Esophagus squamous epithelium (tissue), 5 donors: ENCODE data around the gene TRAPPC4. TPM values are rescaled to one million over a fixed set of nuclear protein-coding genes. Genes with fewer than 3 reads are reported as not detected.
"Not testable (repeated sequence)": the region's sequence is repeated elsewhere in the genome, so short reads cannot be mapped to it uniquely, and the experiment has no call there.

Source experiments
- DNase-seq: peaks from one replicate; lab custom pipeline; 2025; lab: John Stamatoyannopoulos, UW
- H3K27ac ChIP-seq, 4 donors: fragments of 200-600 bp; sonication (generic); one replicate each; pipeline ENCODE4 v1.5.1; 2016 to 2019; ENCODE audit warnings: mild to moderate bottlenecking in 1 of 4
- H3K27me3 ChIP-seq, 4 donors: fragments of 200-600 bp; sonication (generic); 1 replicate in 3 of 4; 2 replicates in 1 of 4; pipeline versions ENCODE4 v1.5.1 to v1.6.0; 2017 to 2021; ENCODE audit warnings: antibody characterized with exemption in 1 of 4
- H3K36me3 ChIP-seq, 3 donors: fragments of 200-600 bp; sonication (generic); one replicate each; pipeline ENCODE4 v1.5.1; 2016 to 2019
- H3K4me1 ChIP-seq, 3 donors: fragments of 200-600 bp; sonication (generic); one replicate each; pipeline ENCODE4 v1.5.1; 2017 to 2019
- H3K4me3 ChIP-seq, 4 donors: fragments of 200-600 bp; sonication (generic); 1 replicate in 3 of 4; 2 replicates in 1 of 4; pipeline ENCODE4 v1.5.1; 2016 to 2019; ENCODE audit warnings: mild to moderate bottlenecking in 2 of 4, moderate library complexity in 1 of 4
- H3K9me3 ChIP-seq, 3 donors: fragments of 200-600 bp; sonication (generic); one replicate each; pipeline ENCODE4 v1.5.1; 2016 to 2019
- POLR2A ChIP-seq, 4 donors: fragments of 450-650 bp; IDR thresholded peaks; one replicate each; pipeline ENCODE4 v1.6.1; 2017; ENCODE audit warnings: antibody characterized with exemption in 4 of 4, mild to moderate bottlenecking in 4 of 4, moderate library complexity in 3 of 4
- WGBS, 2 donors: methylation state at CpG; one replicate each; pipeline ENCODE4 v1.1.5; 2018; 5-methylcytosine and 5-hydroxymethylcytosine counted together
- intact Hi-C: fragments of 100-400 bp; cut with DNase I; formaldehyde crosslinking; loops from one replicate; pipeline ENCODE4 v1.15.0; 2022
- total RNA-seq, 4 donors: library from RNA; depleted of rRNA; stranded (reverse); fragments of >200 nt; gene quantifications; one replicate each; pipeline ENCODE4 v1.1.0, GENCODE V29; 2016
- TF ChIP-seq, protein P1 (sequence below), 6 experiments: fragments of 450-650 bp in 4 of 6; fragments of 200-600 bp in 2 of 6; sonication (generic) in 2 of 6; IDR thresholded peaks; one replicate each; pipeline ENCODE4 v1.5.1; 2016 to 2019; ENCODE audit warnings: antibody characterized with exemption in 6 of 6, mild to moderate bottlenecking in 4 of 6, moderate library complexity in 4 of 6
- donor health status: DM: yes; HTN: yes; CAD: no.

The TRAPPC4 gene
- total RNA-seq, 4 donors from 2014 or later = 26.5 to 44.4 (median 41.2) TPM

- TF ChIP-seq POLR2A (IDR thresholded peaks at IDR 0.05) = no peak
- TF ChIP-seq, protein P1, sequence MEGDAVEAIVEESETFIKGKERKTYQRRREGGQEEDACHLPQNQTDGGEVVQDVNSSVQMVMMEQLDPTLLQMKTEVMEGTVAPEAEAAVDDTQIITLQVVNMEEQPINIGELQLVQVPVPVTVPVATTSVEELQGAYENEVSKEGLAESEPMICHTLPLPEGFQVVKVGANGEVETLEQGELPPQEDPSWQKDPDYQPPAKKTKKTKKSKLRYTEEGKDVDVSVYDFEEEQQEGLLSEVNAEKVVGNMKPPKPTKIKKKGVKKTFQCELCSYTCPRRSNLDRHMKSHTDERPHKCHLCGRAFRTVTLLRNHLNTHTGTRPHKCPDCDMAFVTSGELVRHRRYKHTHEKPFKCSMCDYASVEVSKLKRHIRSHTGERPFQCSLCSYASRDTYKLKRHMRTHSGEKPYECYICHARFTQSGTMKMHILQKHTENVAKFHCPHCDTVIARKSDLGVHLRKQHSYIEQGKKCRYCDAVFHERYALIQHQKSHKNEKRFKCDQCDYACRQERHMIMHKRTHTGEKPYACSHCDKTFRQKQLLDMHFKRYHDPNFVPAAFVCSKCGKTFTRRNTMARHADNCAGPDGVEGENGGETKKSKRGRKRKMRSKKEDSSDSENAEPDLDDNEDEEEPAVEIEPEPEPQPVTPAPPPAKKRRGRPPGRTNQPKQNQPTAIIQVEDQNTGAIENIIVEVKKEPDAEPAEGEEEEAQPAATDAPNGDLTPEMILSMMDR (IDR thresholded peaks at IDR 0.05) = no peak
These were observed 16.2 kb downstream of the TRAPPC4 start for GRCh38 chr11:119034813-119035212.

GRCh38 chr11:119038884-119039283 lies 20.3 kb downstream of the TRAPPC4 start:
- Histone ChIP-seq H3K27me3 (no peaks in the 10 kb centered on the region), H3K36me3 (no peaks in the 10 kb centered on the region), H3K4me1 (no peaks in the 10 kb centered on the region), H3K4me3 (no peak overlapping the region), H3K27ac (no peak overlapping the region), H3K9me3 (no peaks in the 10 kb centered on the region)
- WGBS, 2 donors = 71 to 74% methylated on average over 5 of the region's 5 CpGs
- intact Hi-C loops = no loop called here
- TF ChIP-seq POLR2A (IDR thresholded peaks at IDR 0.05) = no peak
- TF ChIP-seq, protein P1 (IDR thresholded peaks at IDR 0.05) = no peak
- no peak for DNase-seq

More at GRCh38 chr11:119034813-119035212, 16.2 kb downstream of the TRAPPC4 start:
- Histone ChIP-seq H3K36me3 (no peaks in the 10 kb centered on the region), H3K4me3 (no peak overlapping the region), H3K9me3 (no peaks in the 10 kb centered on the region), H3K27me3 (no peaks in the 10 kb centered on the region), H3K27ac (no peak overlapping the region), H3K4me1 (peaks cover 4 to 13% (median 6%) of the 10 kb centered on the region in 3 donors)
- DNase-seq = no peak
- WGBS, 2 donors = 78 to 89% methylated on average over 3 of the region's 3 CpGs
- intact Hi-C loops = no loop called here

GRCh38 chr11:119039471-119039870 lies 20.9 kb downstream of the TRAPPC4 start:
- not testable (repeated sequence) for H3K4me1 ChIP-seq
- 33 to 36% methylated on average over 10 to 11 of the region's 11 CpGs for WGBS, 2 donors

DNA sequence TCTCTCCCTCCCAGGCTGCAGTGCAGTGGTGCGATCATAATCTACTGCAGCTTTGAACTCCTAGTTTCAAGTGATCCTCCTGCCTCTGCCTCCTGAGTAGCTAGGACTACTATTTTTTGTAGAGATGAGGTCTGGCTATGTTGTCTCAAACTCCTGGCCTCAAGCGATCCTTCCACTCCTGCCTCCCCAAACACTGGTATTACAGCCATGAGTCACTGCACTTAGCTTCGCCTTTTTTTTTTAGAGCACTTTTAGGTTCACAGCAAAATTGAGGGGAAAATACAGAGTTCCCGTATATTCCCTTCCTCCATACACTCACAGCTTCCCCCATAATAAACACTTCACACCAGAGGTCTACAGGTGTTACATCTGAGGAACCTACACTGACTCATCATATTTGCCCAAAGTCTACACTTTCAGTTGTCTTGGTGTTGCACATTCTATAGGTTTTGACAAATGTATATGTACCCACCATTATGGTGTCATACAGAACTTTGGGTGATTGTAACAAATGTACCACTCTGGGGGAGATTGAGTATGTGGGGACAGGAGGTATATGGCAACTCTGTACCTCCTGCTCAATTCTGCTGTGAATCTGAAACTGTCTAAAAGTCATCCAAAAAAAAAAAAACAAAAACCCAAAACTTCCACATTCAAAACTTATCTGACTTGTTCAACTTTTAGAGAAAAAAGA lies 23.4 kb downstream of the TRAPPC4 start:
- H3K27me3 ChIP-seq = no peaks in the 10 kb centered on the region
- 80 to 88% methylated on average over 4 of the region's 4 CpGs for WGBS, 2 donors
- H3K27ac ChIP-seq = no peak overlapping the region
- no peaks in the 10 kb centered on the region for H3K4me1 ChIP-seq
- H3K36me3 ChIP-seq = peaks cover 9 to 27% (median 13%) of the 10 kb centered on the region in 3 donors
- DNase-seq = no peak
- intact Hi-C loops = no loop called here
- H3K9me3 ChIP-seq = no peaks in the 10 kb centered on the region
- TF ChIP-seq POLR2A (IDR thresholded peaks at IDR 0.05) = no peak
- TF ChIP-seq, protein P1 (IDR thresholded peaks at IDR 0.05) = no peak
- no peak overlapping the region for H3K4me3 ChIP-seq

More at GRCh38 chr11:119039471-119039870, 20.9 kb downstream of the TRAPPC4 start:
- intact Hi-C loops, DNase-seq, H3K4me3 ChIP-seq, H3K9me3 ChIP-seq, H3K36me3 ChIP-seq, H3K27ac ChIP-seq, H3K27me3 ChIP-seq: not testable (repeated sequence)

- Histone ChIP-seq H3K4me1 (no peaks in the 10 kb centered on the region), H3K27me3 (no peaks in the 10 kb centered on the region), H3K9me3 (no peaks in the 10 kb centered on the region), H3K36me3 (peaks cover 19 to 36% (median 23%) of the 10 kb centered on the region in 3 donors), H3K27ac (no peak overlapping the region), H3K4me3 (no peak overlapping the region)
- intact Hi-C loops = no loop called here
- WGBS, 2 donors = 92% methylated on average over 9 of the region's 9 CpGs
- TF ChIP-seq, protein P1 (IDR thresholded peaks at IDR 0.05) = no peak
- DNase-seq = no peak
These were observed 24.4 kb downstream of the TRAPPC4 start for GRCh38 chr11:119042927-119043326.
